Measurements from ENCODE around the gene TMEM200A. TPM values are rescaled to one million over a fixed set of nuclear protein-coding genes. Genes with fewer than 3 reads are reported as not detected.
"Not testable (repeated sequence)": the region's sequence is repeated elsewhere in the genome, so short reads cannot be mapped to it uniquely, and the experiment has no call there.

TMEM200A gene
- total RNA-seq, 3 donors from 2014 or later = 4.6 to 6.6 (median 4.8) TPM

- Histone ChIP-seq H3K36me3 (no peaks in the 10 kb centered on the region), H3K4me3 (no peak overlapping the region), H3K4me1 (no peaks in the 10 kb centered on the region), H3K9me3 (no peaks in the 10 kb centered on the region), H3K27me3 (no peaks in the 10 kb centered on the region), H3K27ac (no peak overlapping the region)
- TF ChIP-seq CTCF (IDR thresholded peaks at IDR 0.05) = no peak
- TF ChIP-seq POLR2A (IDR thresholded peaks at IDR 0.05) = no peak
- no peak for TF ChIP-seq POLR2AphosphoS5 (IDR thresholded peaks at IDR 0.05)
- no peak for DNase-seq (ENCODE audit: low spot score in 2 of 2)
- intact Hi-C loops (cut with DNase I; ENCODE audit: low total_unique reads) = no loop called here
Measured at GRCh38 chr6:130337534-130337933, 28.3 kb upstream of the TMEM200A start.

- H3K27ac ChIP-seq; H3K9me3 ChIP-seq; H3K27me3 ChIP-seq; H3K4me3 ChIP-seq; DNase-seq (ENCODE audit: low spot score in 2 of 2); H3K36me3 ChIP-seq; H3K4me1 ChIP-seq; intact Hi-C loops (cut with DNase I; ENCODE audit: low total_unique reads): not testable (repeated sequence)
Measured at GRCh38 chr6:130346324-130346723, 19.5 kb upstream of the TMEM200A start.

- Histone ChIP-seq H3K4me1 (no peaks in the 10 kb centered on the region), H3K9me3 (peaks cover 0 to 3% of the 10 kb centered on the region in 2 donors), H3K27me3 (no peaks in the 10 kb centered on the region), H3K27ac (no peak overlapping the region), H3K4me3 (no peak overlapping the region), H3K36me3 (no peaks in the 10 kb centered on the region)
- DNase-seq (ENCODE audit: low spot score in 2 of 2) = no peak
- TF ChIP-seq POLR2AphosphoS5 (IDR thresholded peaks at IDR 0.05) = no peak
- no peak for TF ChIP-seq POLR2A (IDR thresholded peaks at IDR 0.05)
- TF ChIP-seq CTCF (IDR thresholded peaks at IDR 0.05) = no peak
- intact Hi-C loops (cut with DNase I; ENCODE audit: low total_unique reads) = no loop called here
Measured at GRCh38 chr6:130354322-130354721, 11.5 kb upstream of the TMEM200A start.

- Histone ChIP-seq H3K27me3 (no peaks in the 10 kb centered on the region), H3K27ac (no peak overlapping the region), H3K4me1 (no peaks in the 10 kb centered on the region), H3K9me3 (peaks cover 0 to 3% of the 10 kb centered on the region in 2 donors), H3K4me3 (no peak overlapping the region), H3K36me3 (no peaks in the 10 kb centered on the region)
- intact Hi-C loops (cut with DNase I; ENCODE audit: low total_unique reads) = no loop called here
- no peak for DNase-seq (ENCODE audit: low spot score in 2 of 2)
- no peak for TF ChIP-seq POLR2A (IDR thresholded peaks at IDR 0.05)
- no peak for TF ChIP-seq POLR2AphosphoS5 (IDR thresholded peaks at IDR 0.05)
- no peak for TF ChIP-seq CTCF (IDR thresholded peaks at IDR 0.05)
Measured at GRCh38 chr6:130355572-130355971, 10.2 kb upstream of the TMEM200A start.

GRCh38 chr6:130357436-130357835 is 8.4 kb upstream of the TMEM200A start:
- Histone ChIP-seq H3K4me1 (no peaks in the 10 kb centered on the region), H3K27me3 (no peaks in the 10 kb centered on the region), H3K27ac (no peak overlapping the region), H3K4me3 (no peak overlapping the region), H3K36me3 (no peaks in the 10 kb centered on the region), H3K9me3 (no peaks in the 10 kb centered on the region)
- intact Hi-C loops (cut with DNase I; ENCODE audit: low total_unique reads) = no loop called here
- TF ChIP-seq POLR2A (IDR thresholded peaks at IDR 0.05) = no peak
- no peak for TF ChIP-seq CTCF (IDR thresholded peaks at IDR 0.05)
- TF ChIP-seq POLR2AphosphoS5 (IDR thresholded peaks at IDR 0.05) = no peak
- DNase-seq (ENCODE audit: low spot score in 2 of 2) = no peak

- Histone ChIP-seq H3K36me3 (no peaks in the 10 kb centered on the region), H3K9me3 (no peaks in the 10 kb centered on the region), H3K27me3 (no peaks in the 10 kb centered on the region), H3K4me1 (no peaks in the 10 kb centered on the region), H3K27ac (no peak overlapping the region), H3K4me3 (no peak overlapping the region)
- TF ChIP-seq POLR2A (IDR thresholded peaks at IDR 0.05) = no peak
- no peak for TF ChIP-seq CTCF (IDR thresholded peaks at IDR 0.05)
- no peak for DNase-seq (ENCODE audit: low spot score in 2 of 2)
- intact Hi-C loops (cut with DNase I; ENCODE audit: low total_unique reads) = no loop called here
Measured at GRCh38 chr6:130359736-130360135, 6.1 kb upstream of the TMEM200A start.
